ENCODE results near the gene ZFAND3.

- TF ChIP-seq EZH2 (IDR thresholded peaks at IDR 0.05; ENCODE audit: borderline replicate concordance, low read depth, low read length, severe bottlenecking), result no peak
- no peak for TF ChIP-seq CTCF (IDR thresholded peaks at IDR 0.05; ENCODE audit: borderline replicate concordance, extremely low read depth, low read length, poor library complexity, severe bottlenecking)
These were observed 85.1 kb downstream of the ZFAND3 start for GRCh38 chr6:37904590-37904989.
